GM18951 (cell line): Measurements from ENCODE around the gene GLI1.
"Not testable (repeated sequence)": the region's sequence is repeated elsewhere in the genome, so short reads cannot be mapped to it uniquely, and the experiment has no call there.

Experiments used
- POLR2A ChIP-seq: IDR thresholded peaks from 4 replicates; pipeline ENCODE4 v1.6.1; 2011; ENCODE audit warnings: mild to moderate bottlenecking; ENCODE audit not compliant: insufficient read length, insufficient read depth; ENCODE audit errors: extremely low read depth
- in situ Hi-C: fragments of 300-500 bp; cut with MboI; formaldehyde crosslinking; loops from one replicate; pipeline ENCODE4 v1.12.0; 2022; ENCODE audit warnings: low sequenced_read_pairs, mixed read lengths, inconsistent platforms; ENCODE audit not compliant: unreplicated experiment

GLI1 gene

GRCh38 chr12:57491393-57492280 is 32.1 kb downstream of the GLI1 start:
- in situ Hi-C loops = no loop called here

GRCh38 chr12:57495051-57495701 is 35.6 kb downstream of the GLI1 start:
- in situ Hi-C loops = not testable (repeated sequence)

More at GRCh38 chr12:57491393-57492280, 32.1 kb downstream of the GLI1 start:
- TF ChIP-seq POLR2A = no peak

GRCh38 chr12:57496822-57497221 is 37.2 kb downstream of the GLI1 start:
- in situ Hi-C loops = no loop called here
- no peak for TF ChIP-seq POLR2A

- no peak for TF ChIP-seq POLR2A
- in situ Hi-C loops = no loop called here
Observed at GRCh38 chr12:57497223-57498131, 37.9 kb downstream of the GLI1 start.

GRCh38 chr12:57498132-57498502 is 38.5 kb downstream of the GLI1 start:
- in situ Hi-C loops = no loop called here

GRCh38 chr12:57498571-57498970 is 39.0 kb downstream of the GLI1 start:
- no peak for TF ChIP-seq POLR2A
- in situ Hi-C loops = no loop called here

More at GRCh38 chr12:57498132-57498502, 38.5 kb downstream of the GLI1 start:
- TF ChIP-seq POLR2A = no peak

- in situ Hi-C loops = no loop called here
Observed at GRCh38 chr12:57500213-57500612, 40.6 kb downstream of the GLI1 start.

GRCh38 chr12:57502311-57502969 is 42.9 kb downstream of the GLI1 start:
- in situ Hi-C loops = not testable (repeated sequence)

More at GRCh38 chr12:57500213-57500612, 40.6 kb downstream of the GLI1 start:
- no peak for TF ChIP-seq POLR2A

- in situ Hi-C loops = not testable (repeated sequence)
Observed at GRCh38 chr12:57506541-57506940, 47.0 kb downstream of the GLI1 start.

GRCh38 chr12:57507796-57508195 is 48.2 kb downstream of the GLI1 start:
- in situ Hi-C loops = not testable (repeated sequence)

- in situ Hi-C loops = no loop called here
- TF ChIP-seq POLR2A = no peak
Observed at GRCh38 chr12:57511161-57511560, 51.6 kb downstream of the GLI1 start.

GRCh38 chr12:57511588-57512325 is 52.2 kb downstream of the GLI1 start:
- in situ Hi-C loops = no loop called here
- TF ChIP-seq POLR2A = no peak
